ENCODE results near the gene AGAP5. TPM values are rescaled to one million over a fixed set of nuclear protein-coding genes. Genes with fewer than 3 reads are reported as not detected.
A peak's percentile ranks its signal among the peaks of the same experiment; 100 is the strongest.

Gene AGAP5
- total and polyA plus RNA-seq, 5 experiments from 2014 or later: 0.19 to 13.2 (median 5.4) TPM; not detected in 1

- no peak for DNase-seq
- ATAC-seq: peak in 1 of 2 donors; percentile 43
- POLR2A ChIA-PET: interaction anchor here (0.6 to 1.7 kb wide), 3 partner anchors 25 to 112 kb away, joined by 3 to 4 read pairs (median 4); no protein-coding TSS in a partner anchor
- Mint-ChIP-seq H3K27ac (peak overlapping the region in 5 of 10 donors; percentile 19 to 80 (median 62)), H3K4me3 (peak overlapping the region; percentile 68 to 87 (median 78)), H3K36me3 (no peaks in the 10 kb centered on the region), H3K27me3 (peaks cover 0 to 8% (median 4%) of the 10 kb centered on the region in 5 donors), H3K4me1 (peaks cover 4 to 13% (median 10%) of the 10 kb centered on the region in 4 donors), H3K9me3 (no peaks in the 10 kb centered on the region)
Measured at GRCh38 chr10:73647875-73648651, 49.8 kb downstream of the AGAP5 start.

- no peaks in the 10 kb centered on the region for H3K9me3 Mint-ChIP-seq
- DNase-seq (peak in 6 of 10 donors; percentile 2 to 40 (median 26)), ATAC-seq (peak; percentile 43 to 61)
- no peaks in the 10 kb centered on the region for H3K36me3 Mint-ChIP-seq
- peaks cover 4 to 13% (median 10%) of the 10 kb centered on the region in 4 donors for H3K4me1 Mint-ChIP-seq
- peaks cover 0 to 8% (median 4%) of the 10 kb centered on the region in 5 donors for H3K27me3 Mint-ChIP-seq
- peak overlapping the region in 4 of 10 donors; percentile 23 to 81 (median 64) for H3K27ac Mint-ChIP-seq
- peak overlapping the region; percentile 68 to 87 (median 78) for H3K4me3 Mint-ChIP-seq
- POLR2A ChIA-PET: interaction anchor here (0.6 to 1.7 kb wide), 3 partner anchors 29 to 132 kb away, joined by 3 to 4 read pairs (median 4); no protein-coding TSS in a partner anchor
Measured at GRCh38 chr10:73647211-73647874, 50.6 kb downstream of the AGAP5 start.

GRCh38 chr10:73646598-73647041 lies 51.3 kb downstream of the AGAP5 start:
- POLR2A ChIA-PET: interaction anchor here (0.6 kb wide), 1 partner anchor 131 kb away, joined by 3 read pairs; no protein-coding TSS in a partner anchor
- H3K27me3 Mint-ChIP-seq: peaks cover 0 to 8% (median 4%) of the 10 kb centered on the region in 5 donors
- no peak for ATAC-seq
- peaks cover 4 to 13% (median 10%) of the 10 kb centered on the region in 4 donors for H3K4me1 Mint-ChIP-seq
- no peak for DNase-seq
- peak overlapping the region in 2 of 10 donors; percentile 74 to 81 for H3K27ac Mint-ChIP-seq
- H3K9me3 Mint-ChIP-seq: no peaks in the 10 kb centered on the region
- H3K36me3 Mint-ChIP-seq: no peaks in the 10 kb centered on the region
- H3K4me3 Mint-ChIP-seq: peak overlapping the region; percentile 0 to 87 (median 76)

- ATAC-seq: no peak
- H3K27ac Mint-ChIP-seq: peak overlapping the region in 1 of 10 donors; percentile 17
- H3K4me1 Mint-ChIP-seq: peaks cover 4 to 13% (median 7%) of the 10 kb centered on the region in 4 donors
- H3K36me3 Mint-ChIP-seq: no peaks in the 10 kb centered on the region
- DNase-seq: no peak
- POLR2A ChIA-PET: interaction anchor here (1.6 kb wide), 1 partner anchor 114 kb away, joined by 3 read pairs; no protein-coding TSS in a partner anchor
- H3K9me3 Mint-ChIP-seq: no peaks in the 10 kb centered on the region
- peak overlapping the region in 1 of 10 donors; percentile 40 for H3K4me3 Mint-ChIP-seq
- peaks cover 0 to 12% (median 4%) of the 10 kb centered on the region in 5 donors for H3K27me3 Mint-ChIP-seq
Measured at GRCh38 chr10:73645251-73645650, 52.7 kb downstream of the AGAP5 start.

- no peak for ATAC-seq
- Mint-ChIP-seq H3K27ac (no peak overlapping the region), H3K27me3 (peaks cover 0 to 12% (median 4%) of the 10 kb centered on the region in 5 donors), H3K4me3 (no peak overlapping the region), H3K9me3 (no peaks in the 10 kb centered on the region), H3K36me3 (no peaks in the 10 kb centered on the region), H3K4me1 (peaks cover 4 to 13% (median 7%) of the 10 kb centered on the region in 4 donors)
- POLR2A ChIA-PET: interaction anchor here (1.6 kb wide), 1 partner anchor 114 kb away, joined by 3 read pairs; no protein-coding TSS in a partner anchor
- DNase-seq: no peak
Measured at GRCh38 chr10:73644767-73645166, 53.1 kb downstream of the AGAP5 start.

GRCh38 chr10:73644015-73644743 lies 53.7 kb downstream of the AGAP5 start:
- Mint-ChIP-seq H3K4me1 (peaks cover 4 to 13% (median 6%) of the 10 kb centered on the region in 4 donors), H3K27ac (peak overlapping the region in 1 of 10 donors; percentile 14), H3K27me3 (peaks cover 0 to 12% (median 4%) of the 10 kb centered on the region in 5 donors), H3K36me3 (no peaks in the 10 kb centered on the region), H3K4me3 (peak overlapping the region in 4 of 10 donors; percentile 0 to 53 (median 14)), H3K9me3 (no peaks in the 10 kb centered on the region)
- ATAC-seq (peak; percentile 72 to 73), DNase-seq (peak in 9 of 10 donors; percentile 19 to 71 (median 53))
- POLR2A ChIA-PET: interaction anchor here (1.1 to 1.6 kb wide), 2 partner anchors 113 to 116 kb away, joined by 3 read pairs; no protein-coding TSS in a partner anchor

GRCh38 chr10:73643362-73643761 lies 54.5 kb downstream of the AGAP5 start:
- peaks cover 0 to 12% (median 4%) of the 10 kb centered on the region in 5 donors for H3K27me3 Mint-ChIP-seq
- POLR2A ChIA-PET: interaction anchor here (1.1 kb wide), 2 partner anchors 17 to 115 kb away, joined by 3 read pairs; no protein-coding TSS in a partner anchor
- H3K4me3 Mint-ChIP-seq: no peak overlapping the region
- H3K36me3 Mint-ChIP-seq: no peaks in the 10 kb centered on the region
- ATAC-seq (no peak), DNase-seq (no peak)
- H3K27ac Mint-ChIP-seq: peak overlapping the region in 1 of 10 donors; percentile 81
- no peaks in the 10 kb centered on the region for H3K9me3 Mint-ChIP-seq
- H3K4me1 Mint-ChIP-seq: peaks cover 4 to 13% (median 5%) of the 10 kb centered on the region in 4 donors

- no peaks in the 10 kb centered on the region for H3K9me3 Mint-ChIP-seq
- no peak for ATAC-seq
- H3K36me3 Mint-ChIP-seq: no peaks in the 10 kb centered on the region
- POLR2A ChIA-PET: no interaction called here
- peaks cover 0 to 5% (median 4%) of the 10 kb centered on the region in 5 donors for H3K27me3 Mint-ChIP-seq
- peak within 1 kb of the TSS in 3 of 10 donors; percentile 7 to 75 (median 65) for H3K27ac Mint-ChIP-seq
- DNase-seq: no peak
- H3K4me3 Mint-ChIP-seq: no peak within 1 kb of the TSS
- peaks cover 0 to 4% (median 4%) of the 10 kb centered on the region in 4 donors for H3K4me1 Mint-ChIP-seq
Measured at GRCh38 chr10:73641328-73642060, 56.4 kb downstream of the AGAP5 start, which contains the start of gene MYOZ1. TSS of gene MYOZ1 (minus strand) at chr10:73641474. CDS start at chr10:73640017, 1,457 bp downstream.

- Mint-ChIP-seq H3K27ac (peak overlapping the region in 2 of 10 donors; percentile 0 to 39), H3K4me1 (peaks cover 0 to 4% (median 3%) of the 10 kb centered on the region in 4 donors), H3K4me3 (no peak overlapping the region), H3K27me3 (peaks cover 0 to 5% (median 4%) of the 10 kb centered on the region in 5 donors), H3K36me3 (no peaks in the 10 kb centered on the region), H3K9me3 (no peaks in the 10 kb centered on the region)
- DNase-seq (no peak), ATAC-seq (no peak)
- POLR2A ChIA-PET: no interaction called here
Measured at GRCh38 chr10:73639286-73639685, 58.6 kb downstream of the AGAP5 start.

GRCh38 chr10:73635781-73636180 lies 62.1 kb downstream of the AGAP5 start:
- H3K27ac Mint-ChIP-seq: no peak overlapping the region
- peaks cover 0 to 2% (median 0%) of the 10 kb centered on the region in 5 donors for H3K27me3 Mint-ChIP-seq
- H3K4me1 Mint-ChIP-seq: no peaks in the 10 kb centered on the region
- ATAC-seq (no peak), DNase-seq (no peak)
- POLR2A ChIA-PET: no interaction called here
- no peaks in the 10 kb centered on the region for H3K9me3 Mint-ChIP-seq
- H3K36me3 Mint-ChIP-seq: no peaks in the 10 kb centered on the region
- no peak overlapping the region for H3K4me3 Mint-ChIP-seq

GRCh38 chr10:73634421-73634820 lies 63.5 kb downstream of the AGAP5 start:
- DNase-seq (no peak), ATAC-seq (no peak)
- H3K4me1 Mint-ChIP-seq: no peaks in the 10 kb centered on the region
- POLR2A ChIA-PET: no interaction called here
- H3K4me3 Mint-ChIP-seq: no peak overlapping the region
- no peaks in the 10 kb centered on the region for H3K9me3 Mint-ChIP-seq
- H3K27me3 Mint-ChIP-seq: peaks cover 0 to 2% (median 0%) of the 10 kb centered on the region in 5 donors
- H3K27ac Mint-ChIP-seq: no peak overlapping the region
- no peaks in the 10 kb centered on the region for H3K36me3 Mint-ChIP-seq
